ENCODE data around the gene SMTNL2. TPM values are rescaled to one million over a fixed set of nuclear protein-coding genes. Genes with fewer than 3 reads are reported as not detected.

The SMTNL2 gene
- total and polyA plus RNA-seq, 2 experiments from 2014 or later, result 41.5 to 106 TPM

DNA sequence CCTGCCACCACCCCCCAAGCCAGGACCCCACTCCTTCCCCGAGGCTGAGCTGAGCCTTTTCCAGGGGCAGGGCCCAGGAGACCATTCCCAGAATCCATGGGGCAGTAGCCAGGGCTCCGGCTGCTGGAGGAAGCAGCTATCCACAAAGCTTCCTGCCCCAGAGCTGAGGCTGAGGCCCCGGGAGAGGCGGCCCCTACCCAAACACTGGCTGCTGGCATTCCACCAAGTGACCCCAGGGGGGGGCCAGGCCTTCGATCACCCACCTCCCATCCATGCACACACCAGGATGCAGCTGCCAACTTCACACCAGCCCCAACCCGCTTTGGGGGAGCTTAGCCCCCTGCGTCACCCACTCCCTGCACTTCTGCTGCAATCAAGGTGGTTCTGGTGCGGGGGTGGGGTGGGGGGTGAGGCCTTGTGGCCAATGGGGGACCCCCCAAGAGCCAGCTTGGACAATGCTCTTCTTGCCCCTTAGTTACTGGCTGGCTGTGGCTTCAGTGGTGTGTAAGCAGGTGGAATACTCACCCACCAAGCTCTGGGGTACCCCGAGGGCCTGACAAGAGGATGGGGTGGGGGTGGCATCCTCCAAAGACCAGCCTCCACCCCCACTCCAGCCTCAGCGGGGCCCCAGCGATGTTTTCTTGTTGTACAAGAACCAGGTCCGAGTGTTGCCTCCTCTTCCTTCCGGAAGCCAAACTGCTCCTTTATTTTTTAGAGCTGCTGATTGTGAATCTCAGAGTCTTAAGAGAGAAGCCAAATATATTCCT is 45.9 kb upstream of the SMTNL2 start:
- no peaks in the 10 kb centered on the region for H3K79me2 ChIP-seq
- WGBS (ENCODE audit: low lambda C conversion rate, missing lambda C conversion rate), result 93% methylated on average over 11 of the region's 13 CpGs
- H4K20me1 ChIP-seq (ENCODE audit: insufficient read depth, poor library complexity, severe bottlenecking), result no peaks in the 10 kb centered on the region
- no peaks in the 10 kb centered on the region for H3K9me3 ChIP-seq (ENCODE audit: low read depth)
- H3K4me2 ChIP-seq, result no peak overlapping the region
- no peaks in the 10 kb centered on the region for H3K27me3 ChIP-seq
- H3K4me3 ChIP-seq, result no peak overlapping the region
- H3K9me2 ChIP-seq (replicated peaks; ENCODE audit: insufficient read depth), result no peaks in the 10 kb centered on the region
- peaks cover 10% of the 10 kb centered on the region for H3K4me1 ChIP-seq (ENCODE audit: insufficient read depth)
- no peak for DNase-seq (ENCODE audit: low spot score)
- no peak overlapping the region for H2AFZ ChIP-seq
- no peak overlapping the region for H3K27ac ChIP-seq
- TF ChIP-seq EZH2phosphoT487 (IDR thresholded peaks at IDR 0.05; ENCODE audit: low read depth, severe bottlenecking, unreplicated experiment) (no peak), EZH2 (IDR thresholded peaks at IDR 0.05; ENCODE audit: borderline replicate concordance) (no peak)
- TF ChIP-seq, protein P1, sequence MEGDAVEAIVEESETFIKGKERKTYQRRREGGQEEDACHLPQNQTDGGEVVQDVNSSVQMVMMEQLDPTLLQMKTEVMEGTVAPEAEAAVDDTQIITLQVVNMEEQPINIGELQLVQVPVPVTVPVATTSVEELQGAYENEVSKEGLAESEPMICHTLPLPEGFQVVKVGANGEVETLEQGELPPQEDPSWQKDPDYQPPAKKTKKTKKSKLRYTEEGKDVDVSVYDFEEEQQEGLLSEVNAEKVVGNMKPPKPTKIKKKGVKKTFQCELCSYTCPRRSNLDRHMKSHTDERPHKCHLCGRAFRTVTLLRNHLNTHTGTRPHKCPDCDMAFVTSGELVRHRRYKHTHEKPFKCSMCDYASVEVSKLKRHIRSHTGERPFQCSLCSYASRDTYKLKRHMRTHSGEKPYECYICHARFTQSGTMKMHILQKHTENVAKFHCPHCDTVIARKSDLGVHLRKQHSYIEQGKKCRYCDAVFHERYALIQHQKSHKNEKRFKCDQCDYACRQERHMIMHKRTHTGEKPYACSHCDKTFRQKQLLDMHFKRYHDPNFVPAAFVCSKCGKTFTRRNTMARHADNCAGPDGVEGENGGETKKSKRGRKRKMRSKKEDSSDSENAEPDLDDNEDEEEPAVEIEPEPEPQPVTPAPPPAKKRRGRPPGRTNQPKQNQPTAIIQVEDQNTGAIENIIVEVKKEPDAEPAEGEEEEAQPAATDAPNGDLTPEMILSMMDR (IDR thresholded peaks at IDR 0.05; ENCODE audit: poor library complexity), result no peak
- no peaks in the 10 kb centered on the region for H3K36me3 ChIP-seq (replicated peaks; ENCODE audit: insufficient read depth, low read depth)

DNA sequence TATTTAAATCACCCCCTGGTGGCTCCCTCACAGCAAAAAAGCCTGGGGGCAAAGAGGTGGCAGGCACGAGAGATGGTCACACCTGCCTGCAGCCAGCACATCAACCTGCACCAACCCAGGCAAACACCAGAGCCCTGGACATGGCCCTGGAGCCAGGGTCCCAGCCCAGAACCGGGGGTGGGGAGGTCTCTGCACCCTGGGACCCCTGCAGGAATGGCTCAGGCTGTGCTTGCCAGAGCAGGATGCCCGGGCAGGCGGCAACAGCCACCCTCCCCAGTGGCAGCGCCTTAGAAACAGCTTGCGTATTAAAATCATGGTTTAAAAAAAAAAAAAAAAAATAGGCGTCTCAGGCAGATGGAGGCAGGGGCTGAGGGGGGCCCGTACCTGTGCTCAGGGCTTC is 45.3 kb upstream of the SMTNL2 start:
- DNase-seq (ENCODE audit: low spot score), result no peak
- Histone ChIP-seq H3K27ac (no peak overlapping the region), H2AFZ (no peak overlapping the region), H3K79me2 (no peaks in the 10 kb centered on the region), H3K27me3 (no peaks in the 10 kb centered on the region), H3K4me3 (no peak overlapping the region), H4K20me1 (ENCODE audit: insufficient read depth, poor library complexity, severe bottlenecking) (no peaks in the 10 kb centered on the region), H3K9me3 (ENCODE audit: low read depth) (no peaks in the 10 kb centered on the region), H3K4me2 (no peak overlapping the region), H3K9me2 (replicated peaks; ENCODE audit: insufficient read depth) (no peaks in the 10 kb centered on the region), H3K36me3 (replicated peaks; ENCODE audit: insufficient read depth, low read depth) (no peaks in the 10 kb centered on the region), H3K4me1 (ENCODE audit: insufficient read depth) (peaks cover 10% of the 10 kb centered on the region)
- TF ChIP-seq, protein P1 (IDR thresholded peaks at IDR 0.05; ENCODE audit: poor library complexity), result no peak
- TF ChIP-seq EZH2 (IDR thresholded peaks at IDR 0.05; ENCODE audit: borderline replicate concordance), result no peak
- 95% methylated on average over 8 of the region's 8 CpGs for WGBS (ENCODE audit: low lambda C conversion rate, missing lambda C conversion rate)

GRCh38 chr17:4539576-4540223 is 44.6 kb upstream of the SMTNL2 start:
- Histone ChIP-seq H3K36me3 (replicated peaks; ENCODE audit: insufficient read depth, low read depth) (no peaks in the 10 kb centered on the region), H3K27ac (no peak overlapping the region)
- no peak for DNase-seq (ENCODE audit: low spot score)

More at GRCh38 chr17:4539576-4540223, 44.6 kb upstream of the SMTNL2 start:
- TF ChIP-seq, protein P1 (IDR thresholded peaks at IDR 0.05; ENCODE audit: poor library complexity), result no peak
- no peak for TF ChIP-seq EZH2phosphoT487 (IDR thresholded peaks at IDR 0.05; ENCODE audit: low read depth, severe bottlenecking, unreplicated experiment)
- TF ChIP-seq EZH2 (IDR thresholded peaks at IDR 0.05; ENCODE audit: borderline replicate concordance), result no peak
- Histone ChIP-seq H3K4me2 (no peak overlapping the region), H4K20me1 (ENCODE audit: insufficient read depth, poor library complexity, severe bottlenecking) (no peaks in the 10 kb centered on the region), H3K9me2 (replicated peaks; ENCODE audit: insufficient read depth) (no peaks in the 10 kb centered on the region), H3K9me3 (ENCODE audit: low read depth) (no peaks in the 10 kb centered on the region), H3K79me2 (no peaks in the 10 kb centered on the region), H3K4me3 (no peak overlapping the region), H3K27me3 (no peaks in the 10 kb centered on the region), H3K4me1 (ENCODE audit: insufficient read depth) (peaks cover 10% of the 10 kb centered on the region), H2AFZ (no peak overlapping the region)
- 96% methylated on average over 23 of the region's 26 CpGs for WGBS (ENCODE audit: low lambda C conversion rate, missing lambda C conversion rate)
